ENCODE data around the gene MUS81. TPM values are rescaled to one million over a fixed set of nuclear protein-coding genes. Genes with fewer than 3 reads are reported as not detected.

The MUS81 gene
- total RNA-seq, 1 experiment from 2014 or later: 45.9 TPM

GRCh38 chr11:65891219-65892136 lies 31.2 kb downstream of the MUS81 start:
- Mint-ChIP-seq H3K4me1 (peaks cover 48% of the 10 kb centered on the region), H3K27me3 (ENCODE audit: low read depth) (peaks cover 15% of the 10 kb centered on the region), H3K36me3 (peaks cover 10% of the 10 kb centered on the region), H3K27ac (no peak overlapping the region; the same call in 1 of the 2 replicates), H3K4me3 (peak overlapping the region; percentile 75), H3K9me3 (no peaks in the 10 kb centered on the region)
- ATAC-seq: peak; percentile 17
- ChIA-PET CTCF (interaction anchor here (0.6 to 11.9 kb wide), 46 partner anchors 7 to 339 kb away, joined by 3 to 539 read pairs (median 6); partner anchors contain the start of genes AP5B1, BANF1, C11orf68 and CFL1), POLR2A (interaction anchor here (0.6 to 7.2 kb wide), 14 partner anchors 7 to 179 kb away, joined by 3 to 90 read pairs (median 4); partner anchors contain the start of genes CFL1, FOSL1, KAT5 and MUS81)
- peak; percentile 69 for DNase-seq (ENCODE audit: low spot score)
- 0 out of 2 replicates have a peak, but pooled peaks have one; percentile 16 for TF ChIP-seq MAX (CRISPR knock-in tag; IDR thresholded peaks at IDR 0.05)
- TF ChIP-seq, protein P1, sequence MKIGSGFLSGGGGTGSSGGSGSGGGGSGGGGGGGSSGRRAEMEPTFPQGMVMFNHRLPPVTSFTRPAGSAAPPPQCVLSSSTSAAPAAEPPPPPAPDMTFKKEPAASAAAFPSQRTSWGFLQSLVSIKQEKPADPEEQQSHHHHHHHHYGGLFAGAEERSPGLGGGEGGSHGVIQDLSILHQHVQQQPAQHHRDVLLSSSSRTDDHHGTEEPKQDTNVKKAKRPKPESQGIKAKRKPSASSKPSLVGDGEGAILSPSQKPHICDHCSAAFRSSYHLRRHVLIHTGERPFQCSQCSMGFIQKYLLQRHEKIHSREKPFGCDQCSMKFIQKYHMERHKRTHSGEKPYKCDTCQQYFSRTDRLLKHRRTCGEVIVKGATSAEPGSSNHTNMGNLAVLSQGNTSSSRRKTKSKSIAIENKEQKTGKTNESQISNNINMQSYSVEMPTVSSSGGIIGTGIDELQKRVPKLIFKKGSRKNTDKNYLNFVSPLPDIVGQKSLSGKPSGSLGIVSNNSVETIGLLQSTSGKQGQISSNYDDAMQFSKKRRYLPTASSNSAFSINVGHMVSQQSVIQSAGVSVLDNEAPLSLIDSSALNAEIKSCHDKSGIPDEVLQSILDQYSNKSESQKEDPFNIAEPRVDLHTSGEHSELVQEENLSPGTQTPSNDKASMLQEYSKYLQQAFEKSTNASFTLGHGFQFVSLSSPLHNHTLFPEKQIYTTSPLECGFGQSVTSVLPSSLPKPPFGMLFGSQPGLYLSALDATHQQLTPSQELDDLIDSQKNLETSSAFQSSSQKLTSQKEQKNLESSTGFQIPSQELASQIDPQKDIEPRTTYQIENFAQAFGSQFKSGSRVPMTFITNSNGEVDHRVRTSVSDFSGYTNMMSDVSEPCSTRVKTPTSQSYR (CRISPR knock-in tag; IDR thresholded peaks at IDR 0.05): 0 out of 2 replicates have a peak, but pooled peaks have one; percentile 0
- TF ChIP-seq ATF2 (CRISPR knock-in tag; IDR thresholded peaks at IDR 0.05; ENCODE audit: borderline replicate concordance, low read depth): peak; percentile 41; the same call in 1 of the 2 replicates
- TF ChIP-seq, protein P2, sequence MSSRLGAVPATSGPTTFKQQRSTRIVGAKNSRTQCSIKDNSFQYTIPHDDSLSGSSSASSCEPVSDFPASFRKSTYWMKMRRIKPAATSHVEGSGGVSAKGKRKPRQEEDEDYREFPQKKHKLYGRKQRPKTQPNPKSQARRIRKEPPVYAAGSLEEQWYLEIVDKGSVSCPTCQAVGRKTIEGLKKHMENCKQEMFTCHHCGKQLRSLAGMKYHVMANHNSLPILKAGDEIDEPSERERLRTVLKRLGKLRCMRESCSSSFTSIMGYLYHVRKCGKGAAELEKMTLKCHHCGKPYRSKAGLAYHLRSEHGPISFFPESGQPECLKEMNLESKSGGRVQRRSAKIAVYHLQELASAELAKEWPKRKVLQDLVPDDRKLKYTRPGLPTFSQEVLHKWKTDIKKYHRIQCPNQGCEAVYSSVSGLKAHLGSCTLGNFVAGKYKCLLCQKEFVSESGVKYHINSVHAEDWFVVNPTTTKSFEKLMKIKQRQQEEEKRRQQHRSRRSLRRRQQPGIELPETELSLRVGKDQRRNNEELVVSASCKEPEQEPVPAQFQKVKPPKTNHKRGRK (CRISPR knock-in tag; IDR thresholded peaks at IDR 0.05; ENCODE audit: borderline replicate concordance): no peak
- TF ChIP-seq TCF7 (CRISPR knock-in tag; IDR thresholded peaks at IDR 0.05; ENCODE audit: low read depth): no peak
- TF ChIP-seq ATF1 (CRISPR knock-in tag; IDR thresholded peaks at IDR 0.05): no peak
- no peak for TF ChIP-seq NR2C2 (CRISPR knock-in tag; IDR thresholded peaks at IDR 0.05)
- TF ChIP-seq NFE2L1 (CRISPR knock-in tag; IDR thresholded peaks at IDR 0.05): peak; percentile 12; the same call in 1 of the 2 replicates
- no peak for TF ChIP-seq NR1H2 (CRISPR knock-in tag; IDR thresholded peaks at IDR 0.05)
- TF ChIP-seq RELA (CRISPR knock-in tag; IDR thresholded peaks at IDR 0.05; ENCODE audit: borderline replicate concordance): no peak
- TF ChIP-seq STAT6 (CRISPR knock-in tag; conservative IDR thresholded peaks at IDR 0.05; ENCODE audit: low read depth): no peak
- TF ChIP-seq IRF1 (CRISPR knock-in tag; IDR thresholded peaks at IDR 0.05): no peak
- TF ChIP-seq SP1 (CRISPR knock-in tag; conservative IDR thresholded peaks at IDR 0.05): 0 out of 2 replicates have a peak, but pooled peaks have one; percentile 37
- TF ChIP-seq MYBL2 (CRISPR knock-in tag; IDR thresholded peaks at IDR 0.05): peak; percentile 17; the same call in 1 of the 2 replicates
- TF ChIP-seq FOXP4 (CRISPR knock-in tag; IDR thresholded peaks at IDR 0.05): peak; percentile 47; the same call in 1 of the 2 replicates
- peak; percentile 37; the same call in 1 of the 2 replicates for TF ChIP-seq GABPB1 (CRISPR knock-in tag; IDR thresholded peaks at IDR 0.05)
- TF ChIP-seq CREB1 (CRISPR knock-in tag; IDR thresholded peaks at IDR 0.05): peak; percentile 12; the same call in 1 of the 2 replicates
- no peak for TF ChIP-seq ZNF425 (CRISPR knock-in tag; conservative IDR thresholded peaks at IDR 0.05)
- no peak for TF ChIP-seq SMAD4 (CRISPR knock-in tag; IDR thresholded peaks at IDR 0.05)
- no peak for TF ChIP-seq ZNF232 (CRISPR knock-in tag; IDR thresholded peaks at IDR 0.05)

Data from WTC11 (cell line).